HepG2 (cell line): ENCODE measurements around the gene FOXP3. TPM values are rescaled to one million over a fixed set of nuclear protein-coding genes. Genes with fewer than 3 reads are reported as not detected.

Source experiments
- ATAC-seq: fragments of 200-7000 bp; cut with Tn5 transposase; 3 replicates; pipeline ENCODE4 v1.9.1; 2020; ENCODE audit warnings: mild to moderate bottlenecking, moderate library complexity
- BruUV-seq: library from RNA; stranded (reverse); fragments of 400-500 nt; replicated peaks from 2 replicates; lab custom pipeline; 2021; lab: Mats Ljungman, UMichigan
- CTCF ChIA-PET: fragments of 300-600 bp; formaldehyde crosslinking; extraction: SDS; loops from one replicate; lab custom pipeline; 2021; ENCODE audit warnings: low total read pairs, inconsistent platforms, low intra/inter-chr PET ratio; lab: Yijun Ruan, JAX
- POLR2A ChIA-PET: fragments of 350-600 bp; sonication (Branson Sonifier 250); formaldehyde crosslinking; loops from one replicate; lab custom pipeline; 2020; ENCODE audit warnings: antibody characterized with exemption, inconsistent platforms; lab: Yijun Ruan, JAX
- DNase-seq: peaks from one replicate; pipeline ENCODE4 v3.0.0-alpha.2; 2015; ENCODE audit warnings: low spot score
- FAIRE-seq: peaks from 3 replicates; lab custom pipeline; 2011; peaks lifted over from hg19 to GRCh38; lab: Jason Lieb, UNC
- H2AFZ ChIP-seq: one replicate; pipeline ENCODE4 v1.6.1; 2011; ENCODE audit warnings: low read length, inconsistent platforms
- H3K27ac ChIP-seq: fragments of 300-600 bp; 3 replicates; pipeline ENCODE4 v1.8.0; 2011; ENCODE audit warnings: mixed run types, mild to moderate bottlenecking, mixed read lengths, low read length, inconsistent platforms; ENCODE audit not compliant: insufficient read depth; ENCODE audit errors: extremely low read length
- H3K27me3 ChIP-seq, 2 experiments: fragments of 200-600 bp in 1 of 2; 2 replicates in 1 of 2; 3 replicates in 1 of 2; pipeline versions ENCODE4 v1.6.0 to v1.8.0; 2011; ENCODE audit warnings: low read length in 2 of 2, mild to moderate bottlenecking in 2 of 2, moderate library complexity in 2 of 2, inconsistent platforms in 1 of 2; ENCODE audit not compliant: insufficient read depth in 2 of 2, control insufficient read depth in 1 of 2
- H3K36me3 ChIP-seq, 2 experiments: fragments of 200-600 bp in 1 of 2; replicated peaks in 1 of 2; 2 replicates in 1 of 2; 3 replicates in 1 of 2; pipeline versions ENCODE4 v1.5.1 to v1.8.0; 2011; ENCODE audit warnings: low read length in 2 of 2, inconsistent platforms in 1 of 2; ENCODE audit not compliant: insufficient read depth in 2 of 2, control insufficient read depth in 1 of 2
- H3K4me1 ChIP-seq: 2 replicates; pipeline ENCODE4 v1.5.1; 2012; ENCODE audit warnings: low read length, inconsistent platforms; ENCODE audit not compliant: insufficient read depth
- H3K4me2 ChIP-seq: 2 replicates; pipeline ENCODE4 v1.6.0; 2011; ENCODE audit warnings: low read depth, low read length, inconsistent platforms
- H3K4me3 ChIP-seq, 3 experiments: fragments of 200-600 bp in 1 of 3; sonication (generic), shearing (Covaris generic) in 1 of 3; replicated peaks in 1 of 3; 2 replicates each; pipeline ENCODE4 v1.5.1; 2011 to 2016; ENCODE audit warnings: low read length in 3 of 3, inconsistent platforms in 2 of 3, low read depth in 2 of 3, mild to moderate bottlenecking in 2 of 3, control low read depth in 1 of 3, mixed read lengths in 1 of 3; ENCODE audit not compliant: insufficient read depth in 1 of 3
- H3K79me2 ChIP-seq: one replicate; pipeline ENCODE4 v1.6.1; 2011; ENCODE audit warnings: low read length, inconsistent platforms; ENCODE audit not compliant: insufficient read depth
- H3K9ac ChIP-seq: 2 replicates; pipeline ENCODE4 v1.6.0; 2011; ENCODE audit warnings: mild to moderate bottlenecking, low read depth, low read length, inconsistent platforms; ENCODE audit not compliant: insufficient read depth
- H3K9me3 ChIP-seq: 2 replicates; pipeline ENCODE4 v1.5.1; 2012; ENCODE audit warnings: mild to moderate bottlenecking, low read length
- H4K20me1 ChIP-seq: 2 replicates; pipeline ENCODE4 v1.6.0; 2011; ENCODE audit warnings: inconsistent platforms, mild to moderate bottlenecking, low read length, moderate library complexity; ENCODE audit not compliant: insufficient read depth
- ATM ChIP-seq: fragments of 450-650 bp; IDR thresholded peaks from 2 replicates; pipeline ENCODE4 v1.7.1; 2017; ENCODE audit warnings: mild to moderate bottlenecking, borderline replicate concordance
- BORCS8-MEF2B ChIP-seq: sonication (generic); formaldehyde crosslinking; IDR thresholded peaks from 2 replicates; pipeline ENCODE4 v1.8.0; 2022; ENCODE audit warnings: mild to moderate bottlenecking, missing genetic modification reagents
- BRF2 ChIP-seq: sonication (generic); formaldehyde crosslinking; IDR thresholded peaks from 2 replicates; pipeline ENCODE4 v1.8.1; 2022; ENCODE audit warnings: mild to moderate bottlenecking, missing genetic modification reagents
- DRAP1 ChIP-seq: IDR thresholded peaks from 2 replicates; pipeline ENCODE4 v1.6.1; 2016; ENCODE audit warnings: missing genetic modification reagents, missing compliant biosample characterization
- EP300 ChIP-seq, 3 experiments: sonication (generic) in 1 of 3; formaldehyde crosslinking in 1 of 3; IDR thresholded peaks; 2 replicates each; pipeline versions ENCODE4 v1.5.1 to v1.6.1; 2011 to 2020; ENCODE audit warnings: low read depth in 2 of 3, low read length in 2 of 3, borderline replicate concordance in 1 of 3, improper control_type of control experiment in 1 of 3, mild to moderate bottlenecking in 1 of 3, missing genetic modification reagents in 1 of 3, moderate library complexity in 1 of 3
- KLF15 ChIP-seq: sonication (generic); formaldehyde crosslinking; IDR thresholded peaks from 2 replicates; pipeline ENCODE4 v1.8.1; 2023; ENCODE audit warnings: borderline replicate concordance, mild to moderate bottlenecking, inconsistent platforms, missing genetic modification reagents, mixed read lengths
- MAF1 ChIP-seq: sonication (generic); formaldehyde crosslinking; IDR thresholded peaks from 2 replicates; pipeline ENCODE4 v1.5.0; 2020; ENCODE audit warnings: missing genetic modification reagents, borderline replicate concordance
- MLLT10 ChIP-seq: sonication (generic); formaldehyde crosslinking; IDR thresholded peaks from 2 replicates; pipeline ENCODE4 v1.4.0; 2020; ENCODE audit warnings: missing genetic modification reagents
- NCOA2 ChIP-seq: sonication (generic); formaldehyde crosslinking; IDR thresholded peaks from 2 replicates; pipeline ENCODE4 v1.8.0; 2022; ENCODE audit warnings: inconsistent platforms
- PLSCR1 ChIP-seq: sonication (generic); formaldehyde crosslinking; IDR thresholded peaks from 2 replicates; pipeline ENCODE4 v1.5.0; 2020; ENCODE audit warnings: missing genetic modification reagents, mild to moderate bottlenecking, borderline replicate concordance
- SOX5 ChIP-seq: IDR thresholded peaks from 2 replicates; pipeline ENCODE4 v1.6.1; 2016; ENCODE audit warnings: borderline replicate concordance
- TCF7L2 ChIP-seq: IDR thresholded peaks from 2 replicates; pipeline ENCODE4 v1.6.1; 2011; ENCODE audit warnings: mild to moderate bottlenecking, low read depth, low read length, moderate library complexity
- ZBTB8A ChIP-seq: sonication (generic); formaldehyde crosslinking; IDR thresholded peaks from 2 replicates; pipeline ENCODE4 v1.4.0; 2020; ENCODE audit warnings: mild to moderate bottlenecking, low read depth, missing genetic modification reagents, borderline replicate concordance
- ZNF274 ChIP-seq: sonication (generic); formaldehyde crosslinking; IDR thresholded peaks from 2 replicates; pipeline ENCODE4 v1.5.1; 2020; ENCODE audit warnings: mild to moderate bottlenecking, missing genetic modification reagents
- ZNF564 ChIP-seq: sonication (generic); formaldehyde crosslinking; IDR thresholded peaks from 2 replicates; pipeline ENCODE4 v1.8.1; 2023; ENCODE audit warnings: mild to moderate bottlenecking, missing genetic modification reagents
- ZNF605 ChIP-seq: sonication (generic); formaldehyde crosslinking; IDR thresholded peaks from 2 replicates; pipeline ENCODE4 v1.8.0; 2022; ENCODE audit warnings: mild to moderate bottlenecking, missing genetic modification reagents
- ZNF709 ChIP-seq: sonication (generic); formaldehyde crosslinking; IDR thresholded peaks from 2 replicates; pipeline ENCODE4 v1.5.0; 2020; ENCODE audit warnings: mild to moderate bottlenecking, missing genetic modification reagents
- WGBS: methylation state at CpG from one replicate; pipeline ENCODE4 v1.1.6; 2017; ENCODE audit warnings: low lambda C conversion rate; 5-methylcytosine and 5-hydroxymethylcytosine counted together
- in situ Hi-C: cut with HindIII; loops from 2 replicates; pipeline ENCODE4 v1.10.0; 2017; ENCODE audit warnings: low pct_unique_long_range_greater_than_20kb; ENCODE audit not compliant: extremely low pct_ligation_motif_present
- intact Hi-C: fragments of 100-400 bp; cut with micrococcal nuclease; formaldehyde crosslinking; loops from one replicate; pipeline ENCODE4 v1.10.0; 2022; ENCODE audit not compliant: unreplicated experiment
- polyA plus RNA-seq, 8 experiments: library from polyadenylated mRNA; depleted of rRNA in 3 of 8; stranded (reverse) in 7 of 8; unstranded in 1 of 8; fragments of >200 nt; fragmentation: Illumina TruSeq in 4 of 8; extraction: Trizol in 4 of 8; gene quantifications; 2 replicates each; pipeline versions ENCODE4 v1.2.1 to v1.2.3, GENCODE V29; 2011 to 2016; ENCODE audit warnings: low read depth in 4 of 8, missing spikeins in 1 of 8, mixed read lengths in 1 of 8; ENCODE audit not compliant: insufficient read depth in 1 of 8
- total RNA-seq, 5 experiments: library from RNA; depleted of rRNA; stranded (reverse); fragments of >200 nt; fragmentation: Illumina TruSeq; extraction: Trizol; gene quantifications; 2 replicates each; pipeline ENCODE4 v1.2.3, GENCODE V29; 2016; ENCODE audit warnings: low read depth in 1 of 5

FOXP3 gene
- total and polyA plus RNA-seq, 2 of the 13 experiments (the other 11 are each of a cell fraction or from before 2014, with no cell fraction given): 0.04 TPM; not detected in 1

GRCh38 chrX:49208399-49208798 lies 56.1 kb downstream of the FOXP3 start:
- no peak overlapping the region for H3K4me3 ChIP-seq
- intact Hi-C loops: no loop called here
- no peaks in the 10 kb centered on the region for H3K9me3 ChIP-seq
- H4K20me1 ChIP-seq: no peaks in the 10 kb centered on the region
- no peak overlapping the region for H3K4me2 ChIP-seq
- FAIRE-seq: no peak
- in situ Hi-C loops: no loop called here
- H3K27me3 ChIP-seq: no peaks in the 10 kb centered on the region
- no peak for ATAC-seq
- TF ChIP-seq ZNF709 (CRISPR knock-in tag) (no peak), EP300 (IDR thresholded peaks at IDR 0.05; ENCODE audit: low read depth in 2 of 2, low read length in 2 of 2) (no peak), EP300 (CRISPR knock-in tag; IDR thresholded peaks at IDR 0.05; ENCODE audit: borderline replicate concordance) (no peak), BORCS8-MEF2B (no peak), NCOA2 (CRISPR knock-in tag) (no peak), ZNF564 (CRISPR knock-in tag) (no peak), BRF2 (CRISPR knock-in tag) (no peak)
- ChIA-PET POLR2A (interaction anchor here (2.7 kb wide), 1 partner anchor 18 kb away, joined by 6 read pairs; no protein-coding TSS in a partner anchor), CTCF (no interaction called here)
- H3K36me3 ChIP-seq: no peaks in the 10 kb centered on the region
- H2AFZ ChIP-seq: no peak overlapping the region
- H3K4me1 ChIP-seq: no peaks in the 10 kb centered on the region
- H3K9ac ChIP-seq: no peak overlapping the region
- no peak overlapping the region for H3K27ac ChIP-seq
- no TSS peak for BruUV-seq
- H3K79me2 ChIP-seq: no peaks in the 10 kb centered on the region
- no peak for DNase-seq
- 85% methylated on average over 5 of the region's 5 CpGs for WGBS

GRCh38 chrX:49206543-49206942 lies 58.0 kb downstream of the FOXP3 start:
- ATAC-seq (no peak), DNase-seq (no peak), FAIRE-seq (no peak)
- H3K4me3 ChIP-seq: no peak overlapping the region
- ChIA-PET CTCF (no interaction called here), POLR2A (interaction anchor here (0.7 kb wide), 1 partner anchor 16 kb away, joined by 3 read pairs; no protein-coding TSS in a partner anchor)
- no CpG with 5 or more reads among the region's 8 CpGs for WGBS
- H4K20me1 ChIP-seq: no peaks in the 10 kb centered on the region
- H3K36me3 ChIP-seq: no peaks in the 10 kb centered on the region
- no peaks in the 10 kb centered on the region for H3K9me3 ChIP-seq
- H3K27ac ChIP-seq: no peak overlapping the region
- no peak overlapping the region for H3K9ac ChIP-seq
- no peak overlapping the region for H3K4me2 ChIP-seq
- intact Hi-C loops: no loop called here
- H3K79me2 ChIP-seq: no peaks in the 10 kb centered on the region
- in situ Hi-C loops: no loop called here
- no peaks in the 10 kb centered on the region for H3K4me1 ChIP-seq
- H3K27me3 ChIP-seq: no peaks in the 10 kb centered on the region
- no peak overlapping the region for H2AFZ ChIP-seq
- no TSS peak for BruUV-seq
- TF ChIP-seq ATM (no peak), ZNF605 (no peak), ZNF274 (no peak), PLSCR1 (CRISPR knock-in tag) (no peak), ZBTB8A (no peak), SOX5 (CRISPR knock-in tag) (no peak), KLF15 (CRISPR knock-in tag) (no peak), DRAP1 (CRISPR knock-in tag) (no peak), TCF7L2 (no peak), MLLT10 (CRISPR knock-in tag) (no peak), MAF1 (CRISPR knock-in tag) (no peak)
